H9 (cell line): ENCODE measurements around the gene POC1B. TPM values are rescaled to one million over a fixed set of nuclear protein-coding genes. Genes with fewer than 3 reads are reported as not detected.

Experiments
- DNase-seq: peaks from one replicate; pipeline ENCODE4 v3.0.0-alpha.2; 2017
- H2AFZ ChIP-seq: one replicate; pipeline ENCODE4 v1.6.1; 2013; ENCODE audit warnings: mild to moderate bottlenecking, low read length, control low read depth, moderate library complexity
- H2AK5ac ChIP-seq: 2 replicates; pipeline ENCODE4 v1.6.1; 2013; ENCODE audit warnings: low read length, control low read depth, mixed read lengths; ENCODE audit not compliant: insufficient read length
- H2BK120ac ChIP-seq: one replicate; pipeline ENCODE4 v1.6.1; 2013; ENCODE audit warnings: low read depth, mild to moderate bottlenecking, low read length, control low read depth, inconsistent platforms; ENCODE audit not compliant: poor library complexity, severe bottlenecking
- H2BK12ac ChIP-seq: 2 replicates; pipeline ENCODE4 v1.6.1; 2013; ENCODE audit warnings: low read length, control low read depth, mixed read lengths, low read depth; ENCODE audit not compliant: insufficient read length
- H2BK15ac ChIP-seq: 2 replicates; pipeline ENCODE4 v1.6.1; 2013; ENCODE audit warnings: low read depth, low read length, control low read depth
- H2BK20ac ChIP-seq: one replicate; pipeline ENCODE4 v1.6.1; 2013; ENCODE audit warnings: low read depth, mild to moderate bottlenecking, low read length, control low read depth, inconsistent platforms; ENCODE audit not compliant: poor library complexity, severe bottlenecking
- H2BK5ac ChIP-seq: 2 replicates; pipeline ENCODE4 v1.6.1; 2013; ENCODE audit warnings: low read length, control low read depth, mixed read lengths; ENCODE audit not compliant: insufficient read length
- H3K14ac ChIP-seq: 2 replicates; pipeline ENCODE4 v1.6.1; 2013; ENCODE audit warnings: low read length, control low read depth; ENCODE audit not compliant: insufficient read depth
- H3K18ac ChIP-seq: 2 replicates; pipeline ENCODE4 v1.6.1; 2013; ENCODE audit warnings: low read depth, mild to moderate bottlenecking, mixed read lengths, low read length, control low read depth; ENCODE audit not compliant: insufficient read length
- H3K23ac ChIP-seq: 2 replicates; pipeline ENCODE4 v1.6.1; 2013; ENCODE audit warnings: low read length, control low read depth, mixed read lengths, low read depth; ENCODE audit not compliant: insufficient read length
- H3K23me2 ChIP-seq: 2 replicates; pipeline ENCODE4 v1.6.1; 2013; ENCODE audit warnings: low read depth, mild to moderate bottlenecking, mixed read lengths, low read length, control low read depth; ENCODE audit not compliant: insufficient read length, poor library complexity, severe bottlenecking
- H3K27ac ChIP-seq: 2 replicates; pipeline ENCODE4 v1.5.1; 2013; ENCODE audit warnings: low read length, control low read depth, mixed read lengths, low read depth; ENCODE audit not compliant: insufficient read length
- H3K27me3 ChIP-seq: 2 replicates; pipeline ENCODE4 v1.6.1; 2013; ENCODE audit warnings: low read length, control low read depth, inconsistent platforms; ENCODE audit not compliant: insufficient read depth
- H3K4ac ChIP-seq: 2 replicates; pipeline ENCODE4 v1.6.1; 2013; ENCODE audit warnings: low read depth, mild to moderate bottlenecking, control low read depth, inconsistent platforms, low read length, moderate library complexity
- H3K4me1 ChIP-seq: 2 replicates; pipeline ENCODE4 v1.6.1; 2013; ENCODE audit warnings: low read length, control low read depth, inconsistent platforms; ENCODE audit not compliant: insufficient read depth
- H3K4me2 ChIP-seq: 2 replicates; pipeline ENCODE4 v1.6.1; 2013; ENCODE audit warnings: low read length, control low read depth, mixed read lengths; ENCODE audit not compliant: insufficient read length, insufficient read depth
- H3K56ac ChIP-seq: 2 replicates; pipeline ENCODE4 v1.6.1; 2013; ENCODE audit warnings: low read depth, mild to moderate bottlenecking, mixed read lengths, low read length, control low read depth; ENCODE audit not compliant: insufficient read length
- H3K79me1 ChIP-seq: 2 replicates; pipeline ENCODE4 v1.6.1; 2013; ENCODE audit warnings: low read depth, mild to moderate bottlenecking, moderate library complexity, low read length, control low read depth, inconsistent platforms; ENCODE audit not compliant: insufficient read depth, poor library complexity, severe bottlenecking
- H3K79me2 ChIP-seq: 2 replicates; pipeline ENCODE4 v1.6.1; 2013; ENCODE audit warnings: low read length, control low read depth, inconsistent platforms; ENCODE audit not compliant: insufficient read depth
- H3K9ac ChIP-seq: 2 replicates; pipeline ENCODE4 v1.6.1; 2013; ENCODE audit warnings: low read length, control low read depth, mixed read lengths; ENCODE audit not compliant: insufficient read length; ENCODE audit errors: extremely low read depth
- H3K9me3 ChIP-seq: one replicate; pipeline ENCODE4 v1.6.1; 2013; ENCODE audit warnings: low read depth, low read length, inconsistent platforms; ENCODE audit not compliant: control insufficient read depth
- H3T11ph ChIP-seq: one replicate; pipeline ENCODE4 v1.6.1; 2013; ENCODE audit warnings: mild to moderate bottlenecking, low read length, control low read depth, inconsistent platforms
- H4K20me1 ChIP-seq: one replicate; pipeline ENCODE4 v1.6.1; 2013; ENCODE audit not compliant: control insufficient read depth, insufficient read length, insufficient read depth
- H4K5ac ChIP-seq: 2 replicates; pipeline ENCODE4 v1.6.1; 2013; ENCODE audit warnings: low read depth, mild to moderate bottlenecking, mixed read lengths, low read length, control low read depth; ENCODE audit not compliant: insufficient read length
- H4K8ac ChIP-seq: replicated peaks from 2 replicates; pipeline ENCODE4 v1.6.1; 2013; ENCODE audit warnings: low read length, control low read depth, mixed read lengths, low read depth; ENCODE audit not compliant: insufficient read length
- H4K91ac ChIP-seq: 2 replicates; pipeline ENCODE4 v1.6.1; 2013; ENCODE audit warnings: low read depth, mild to moderate bottlenecking, moderate library complexity, mixed read lengths, low read length, control low read depth; ENCODE audit not compliant: insufficient read length
- H3K27ac Mint-ChIP-seq, 3 experiments: 2 replicates in 2 of 3; 3 replicates in 1 of 3; pipeline ENCODE4 v1.8.0; 2020 to 2021; ENCODE audit warnings: mixed read lengths in 3 of 3, mild to moderate bottlenecking in 1 of 3, moderate library complexity in 1 of 3
- H3K27me3 Mint-ChIP-seq: 2 replicates; pipeline ENCODE4 v1.8.0; 2021; ENCODE audit warnings: low read depth, mild to moderate bottlenecking, moderate library complexity, mixed read lengths
- H3K36me3 Mint-ChIP-seq, 3 experiments: 2 replicates in 2 of 3; 3 replicates in 1 of 3; pipeline ENCODE4 v1.8.0; 2020 to 2021; ENCODE audit warnings: low read depth in 3 of 3, mixed read lengths in 3 of 3; ENCODE audit not compliant: insufficient read depth in 1 of 3
- H3K4me1 Mint-ChIP-seq, 2 experiments: 2 replicates each; pipeline ENCODE4 v1.8.0; 2020; ENCODE audit warnings: mixed read lengths in 2 of 2
- H3K4me3 Mint-ChIP-seq, 2 experiments: 2 replicates in 1 of 2; 3 replicates in 1 of 2; pipeline ENCODE4 v1.8.0; 2020 to 2021; ENCODE audit warnings: mild to moderate bottlenecking in 2 of 2, mixed read lengths in 2 of 2, moderate library complexity in 1 of 2
- H3K9me3 Mint-ChIP-seq, 2 experiments: 2 replicates in 1 of 2; 3 replicates in 1 of 2; pipeline ENCODE4 v1.8.0; 2020; ENCODE audit warnings: mild to moderate bottlenecking in 2 of 2, mixed read lengths in 2 of 2, moderate library complexity in 1 of 2
- WGBS: extraction: QIAGEN DNeasy Blood & Tissue Kit; methylation state at CpG from one replicate; pipeline ENCODE4 v1.1.7; 2013; ENCODE audit warnings: missing lambda C conversion rate, low lambda C conversion rate, mixed read lengths; ENCODE audit not compliant: insufficient read length; ENCODE audit errors: extremely low coverage; 5-methylcytosine and 5-hydroxymethylcytosine counted together
- long read RNA-seq: library from polyadenylated mRNA; unstranded; transcript quantifications from one replicate; pipeline ENCODE4 v2.0.0, GENCODE V29; 2020
- total RNA-seq: library from RNA; stranded (reverse); gene quantifications from 2 replicates; pipeline ENCODE4 v1.2.1, GENCODE V29; 2021
- TF ChIP-seq, protein P1 (sequence below): fragments of 200-600 bp; sonication (generic); conservative IDR thresholded peaks from 3 replicates; pipeline ENCODE4 v1.8.0; 2021; ENCODE audit warnings: antibody characterized with exemption, mild to moderate bottlenecking

The POC1B gene
- 11.6 and 12.5 TPM in 2 replicates for total RNA-seq
- long read RNA-seq, full-length matches to known transcripts: 25 of 76 reads
- long read RNA-seq, partial matches to known transcripts: 13 of 76 reads
- long read RNA-seq, other reads (novel, unspliced or antisense): 38 of 76 reads

DNA sequence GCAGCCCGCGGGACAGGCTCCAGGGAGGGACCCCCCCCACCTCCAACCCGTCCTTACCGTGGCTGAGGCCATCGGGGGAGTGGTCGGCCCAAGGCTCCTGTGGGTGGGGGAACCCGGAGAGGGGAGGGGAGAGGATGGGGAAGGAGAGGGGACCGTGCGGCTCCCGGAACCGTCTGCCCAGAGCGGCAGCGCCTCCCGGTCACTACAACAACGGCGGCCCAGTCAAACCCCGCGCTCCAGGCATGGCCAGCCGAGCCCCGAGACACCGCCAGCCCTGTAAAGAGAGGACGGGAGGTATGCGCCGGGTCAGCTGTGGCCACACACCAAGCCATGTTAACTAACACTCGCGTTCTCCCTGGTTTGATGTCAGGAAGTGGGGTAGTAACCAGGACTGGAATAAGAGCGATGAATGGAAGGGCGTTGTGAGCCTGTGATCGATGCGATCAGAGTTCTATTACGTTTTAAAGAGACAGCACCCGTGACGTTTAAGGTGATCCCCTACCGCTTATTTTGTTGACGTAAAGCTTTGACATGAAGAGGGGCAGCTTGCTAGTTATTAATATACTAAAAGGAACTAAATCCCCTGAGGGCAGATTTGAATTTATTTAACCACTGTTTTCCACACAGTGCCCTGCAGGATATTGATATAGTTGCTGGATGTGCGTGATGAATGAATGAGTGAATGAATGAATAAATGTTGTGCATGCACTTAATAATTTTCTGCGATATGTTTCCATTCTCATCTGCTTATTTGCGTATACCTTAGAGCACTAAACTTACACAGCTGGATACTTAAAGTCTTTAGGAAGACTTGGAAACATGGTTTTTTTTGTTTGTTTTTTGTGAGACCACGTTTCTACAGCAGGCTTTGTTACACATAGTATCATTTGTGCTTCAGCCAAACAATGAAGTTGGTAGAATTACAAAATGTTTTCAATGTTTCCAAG, at the start of gene POC1B:
POC1B (minus strand) TSS at position 224 of the 947 bp plus-strand sequence; CDS start at position 72, 152 bp downstream.
- peak; percentile 92 for DNase-seq
- H3K9me3 ChIP-seq: no peaks in the 10 kb centered on the region
- peak within 1 kb of the TSS; percentile 4 for H3K27ac ChIP-seq
- H3K79me2 ChIP-seq: no peaks in the 10 kb centered on the region
- H4K8ac ChIP-seq: no peak within 1 kb of the TSS
- WGBS: no CpG with 5 or more reads among the region's 39 CpGs
- peak within 1 kb of the TSS; percentile 41 for H3K9ac ChIP-seq
- H3K27me3 Mint-ChIP-seq: peaks cover 2% of the 10 kb centered on the region
- TF ChIP-seq, protein P1, sequence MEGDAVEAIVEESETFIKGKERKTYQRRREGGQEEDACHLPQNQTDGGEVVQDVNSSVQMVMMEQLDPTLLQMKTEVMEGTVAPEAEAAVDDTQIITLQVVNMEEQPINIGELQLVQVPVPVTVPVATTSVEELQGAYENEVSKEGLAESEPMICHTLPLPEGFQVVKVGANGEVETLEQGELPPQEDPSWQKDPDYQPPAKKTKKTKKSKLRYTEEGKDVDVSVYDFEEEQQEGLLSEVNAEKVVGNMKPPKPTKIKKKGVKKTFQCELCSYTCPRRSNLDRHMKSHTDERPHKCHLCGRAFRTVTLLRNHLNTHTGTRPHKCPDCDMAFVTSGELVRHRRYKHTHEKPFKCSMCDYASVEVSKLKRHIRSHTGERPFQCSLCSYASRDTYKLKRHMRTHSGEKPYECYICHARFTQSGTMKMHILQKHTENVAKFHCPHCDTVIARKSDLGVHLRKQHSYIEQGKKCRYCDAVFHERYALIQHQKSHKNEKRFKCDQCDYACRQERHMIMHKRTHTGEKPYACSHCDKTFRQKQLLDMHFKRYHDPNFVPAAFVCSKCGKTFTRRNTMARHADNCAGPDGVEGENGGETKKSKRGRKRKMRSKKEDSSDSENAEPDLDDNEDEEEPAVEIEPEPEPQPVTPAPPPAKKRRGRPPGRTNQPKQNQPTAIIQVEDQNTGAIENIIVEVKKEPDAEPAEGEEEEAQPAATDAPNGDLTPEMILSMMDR: no peak
- no peak within 1 kb of the TSS for H3K14ac ChIP-seq
- peak within 1 kb of the TSS; percentile 37 for H3K4me2 ChIP-seq
- no peak within 1 kb of the TSS for H2AFZ ChIP-seq
- no peak within 1 kb of the TSS for H3K18ac ChIP-seq
- H2BK120ac ChIP-seq: no peak within 1 kb of the TSS
- peaks cover 10% of the 10 kb centered on the region for H3K23me2 ChIP-seq
- H4K5ac ChIP-seq: no peak within 1 kb of the TSS
- no peak within 1 kb of the TSS for H3K4ac ChIP-seq
- H2BK12ac ChIP-seq: no peak within 1 kb of the TSS
- no peak within 1 kb of the TSS for H2AK5ac ChIP-seq
- H3T11ph ChIP-seq: no peak within 1 kb of the TSS
- no peaks in the 10 kb centered on the region for H3K27me3 ChIP-seq
- peak within 1 kb of the TSS; percentile 83 to 97 (median 97); a peak in 6 of 7 replicates for H3K27ac Mint-ChIP-seq
- H3K56ac ChIP-seq: no peak within 1 kb of the TSS
- H4K91ac ChIP-seq: no peak within 1 kb of the TSS
- H3K36me3 Mint-ChIP-seq: peaks cover 8 to 17% (median 15%) of the 10 kb centered on the region in 3 experiments; a peak in 6 of 7 replicates
- H4K20me1 ChIP-seq: no peaks in the 10 kb centered on the region
- H3K9me3 Mint-ChIP-seq: no peaks in the 10 kb centered on the region
- H3K4me1 ChIP-seq: no peaks in the 10 kb centered on the region
- no peaks in the 10 kb centered on the region for H3K79me1 ChIP-seq
- H3K4me3 Mint-ChIP-seq: peak within 1 kb of the TSS; percentile 88 to 95
- H3K23ac ChIP-seq: no peak within 1 kb of the TSS
- peaks cover 7 to 13% of the 10 kb centered on the region in 2 experiments for H3K4me1 Mint-ChIP-seq
- H2BK20ac ChIP-seq: no peak within 1 kb of the TSS
- no peak within 1 kb of the TSS for H2BK5ac ChIP-seq
- H2BK15ac ChIP-seq: no peak within 1 kb of the TSS
